Neutrophil (primary cell): ENCODE measurements around the gene KDM7A.

Source experiments
- H3K27ac ChIP-seq: fragments of 200-600 bp; sonication (generic); 2 replicates; pipeline ENCODE4 v1.5.1; 2016; ENCODE audit warnings: mild to moderate bottlenecking, moderate library complexity
- H3K27me3 ChIP-seq: fragments of 200-600 bp; sonication (generic); 2 replicates; pipeline ENCODE4 v1.6.0; 2016; ENCODE audit warnings: mild to moderate bottlenecking
- H3K36me3 ChIP-seq: fragments of 200-600 bp; sonication (generic); 2 replicates; pipeline ENCODE4 v1.5.1; 2017
- H3K4me1 ChIP-seq, 2 experiments: fragments of 200-600 bp in 1 of 2; sonication (generic) in 1 of 2; 1 replicate in 1 of 2; 2 replicates in 1 of 2; pipeline versions ENCODE4 v1.5.1 to v1.6.1; 2013 to 2016; ENCODE audit warnings: low read depth in 1 of 2, low read length in 1 of 2, mild to moderate bottlenecking in 1 of 2, moderate library complexity in 1 of 2; ENCODE audit not compliant: control insufficient read depth in 1 of 2, insufficient read depth in 1 of 2
- H3K4me3 ChIP-seq, 2 experiments: fragments of 200-600 bp in 1 of 2; sonication (generic) in 1 of 2; 1 replicate in 1 of 2; 2 replicates in 1 of 2; pipeline ENCODE4 v1.5.1; 2013 to 2016; ENCODE audit warnings: low read depth in 1 of 2, low read length in 1 of 2, mild to moderate bottlenecking in 1 of 2, moderate library complexity in 1 of 2
- H3K9me3 ChIP-seq: fragments of 200-600 bp; sonication (generic); 2 replicates; pipeline ENCODE4 v1.5.1; 2016
- CTCF ChIP-seq: fragments of 200-600 bp; sonication (generic); IDR thresholded peaks from 2 replicates; pipeline ENCODE4 v1.5.1; 2016; ENCODE audit warnings: antibody characterized with exemption

Gene KDM7A

GRCh38 chr7:140190588-140190987 is 13.8 kb upstream of the KDM7A start:
- Histone ChIP-seq H3K36me3 (no peaks in the 10 kb centered on the region), H3K27me3 (peaks cover 48% of the 10 kb centered on the region)
- TF ChIP-seq CTCF = no peak

GRCh38 chr7:140189917-140190316 is 13.1 kb upstream of the KDM7A start:
- Histone ChIP-seq H3K4me3 (no peak overlapping the region), H3K27me3 (peaks cover 55% of the 10 kb centered on the region), H3K9me3 (no peaks in the 10 kb centered on the region), H3K27ac (no peak overlapping the region), H3K36me3 (no peaks in the 10 kb centered on the region), H3K4me1 (no peaks in the 10 kb centered on the region)
- TF ChIP-seq CTCF = no peak

More at GRCh38 chr7:140190588-140190987, 13.8 kb upstream of the KDM7A start:
- no peaks in the 10 kb centered on the region for H3K9me3 ChIP-seq
- no peak overlapping the region for H3K27ac ChIP-seq
- H3K4me1 ChIP-seq = no peaks in the 10 kb centered on the region
- no peak overlapping the region for H3K4me3 ChIP-seq

GRCh38 chr7:140182917-140183316 is 6.1 kb upstream of the KDM7A start:
- H3K27ac ChIP-seq = no peak overlapping the region
- no peak overlapping the region for H3K4me3 ChIP-seq
- no peak for TF ChIP-seq CTCF
- H3K27me3 ChIP-seq = peaks cover 71% of the 10 kb centered on the region
- H3K4me1 ChIP-seq = peaks cover 8 to 14% of the 10 kb centered on the region in 2 experiments
- no peaks in the 10 kb centered on the region for H3K9me3 ChIP-seq
- no peaks in the 10 kb centered on the region for H3K36me3 ChIP-seq

- Histone ChIP-seq H3K36me3 (no peaks in the 10 kb centered on the region), H3K9me3 (no peaks in the 10 kb centered on the region), H3K27me3 (peaks cover 43% of the 10 kb centered on the region), H3K4me1 (peaks cover 23 to 31% of the 10 kb centered on the region in 2 experiments), H3K4me3 (no peak overlapping the region), H3K27ac (no peak overlapping the region)
- no peak for TF ChIP-seq CTCF
These were observed 2.6 kb upstream of the KDM7A start for GRCh38 chr7:140179339-140179738.

- Histone ChIP-seq H3K4me3 (peak overlapping the region; percentile 83 to 87), H3K27ac (peak overlapping the region; percentile 99), H3K27me3 (peaks cover 12% of the 10 kb centered on the region), H3K9me3 (no peaks in the 10 kb centered on the region), H3K4me1 (peaks cover 39 to 60% of the 10 kb centered on the region in 2 experiments), H3K36me3 (peaks cover 9% of the 10 kb centered on the region)
- TF ChIP-seq CTCF = no peak
These were observed 571 bp downstream of the KDM7A start for GRCh38 chr7:140176122-140176701.
